Prostate gland (tissue), 2 donors: Measurements from ENCODE around the gene SLC25A4. TPM values are rescaled to one million over a fixed set of nuclear protein-coding genes. Genes with fewer than 3 reads are reported as not detected.
"Not testable (repeated sequence)": the region's sequence is repeated elsewhere in the genome, so short reads cannot be mapped to it uniquely, and the experiment has no call there.

ENCODE experiments used
- DNase-seq: peaks from one replicate; pipeline ENCODE4 v3.0.0-alpha.2; 2019; ENCODE audit warnings: low spot score
- H3K27ac ChIP-seq, 2 donors: fragments of 200-600 bp; sonication (generic); 2 replicates each; pipeline ENCODE4 v1.5.1; 2017 to 2019
- H3K27me3 ChIP-seq: fragments of 200-600 bp; sonication (generic); replicated peaks from 2 replicates; pipeline ENCODE4 v1.5.1; 2019; ENCODE audit not compliant: insufficient read depth
- H3K36me3 ChIP-seq, 2 donors: fragments of 200-600 bp; sonication (generic); 1 replicate in 1 of 2; 2 replicates in 1 of 2; pipeline versions ENCODE4 v1.5.1 to v1.8.1; 2017 to 2019
- H3K4me1 ChIP-seq: fragments of 200-600 bp; sonication (generic); replicated peaks from 2 replicates; pipeline ENCODE4 v1.5.1; 2019
- H3K4me3 ChIP-seq, 2 donors: fragments of 200-600 bp; sonication (generic); 2 replicates each; pipeline ENCODE4 v1.5.1; 2017 to 2019
- H3K9me3 ChIP-seq: fragments of 200-600 bp; sonication (generic); 2 replicates; pipeline ENCODE4 v1.5.1; 2017
- CTCF ChIP-seq, 4 experiments: fragments of 200-600 bp in 2 of 4; fragments of 450-650 bp in 2 of 4; sonication (generic) in 2 of 4; IDR thresholded peaks; 1 replicate in 3 of 4; 2 replicates in 1 of 4; pipeline ENCODE4 v1.5.1; 2016 to 2019; ENCODE audit warnings: antibody characterized with exemption in 4 of 4, mild to moderate bottlenecking in 2 of 4, moderate library complexity in 2 of 4
- POLR2A ChIP-seq: fragments of 450-650 bp; IDR thresholded peaks from one replicate; pipeline ENCODE4 v1.6.1; 2016; ENCODE audit warnings: antibody characterized with exemption, mild to moderate bottlenecking
- POLR2AphosphoS5 ChIP-seq: sonication (generic); formaldehyde crosslinking; IDR thresholded peaks from one replicate; pipeline ENCODE4 v1.6.1; 2017; ENCODE audit warnings: antibody characterized with exemption
- WGBS: methylation state at CpG from one replicate; pipeline ENCODE4 v1.1.5; 2018; 5-methylcytosine and 5-hydroxymethylcytosine counted together
- intact Hi-C: fragments of 100-400 bp; cut with DNase I; formaldehyde crosslinking; loops from one replicate; pipeline ENCODE4 v1.14.2; 2022
- total RNA-seq, 2 donors: library from RNA; depleted of rRNA; stranded (reverse); fragments of >200 nt; gene quantifications; one replicate each; pipeline ENCODE4 v1.1.0, GENCODE V29; 2016

Gene SLC25A4
- total RNA-seq, 2 donors from 2014 or later, result 46.0 to 105 TPM

- 88% methylated on average over 3 of the region's 3 CpGs for WGBS
- Histone ChIP-seq H3K27me3 (no peaks in the 10 kb centered on the region), H3K4me3 (no peak overlapping the region), H3K36me3 (no peaks in the 10 kb centered on the region), H3K27ac (no peak overlapping the region), H3K4me1 (no peaks in the 10 kb centered on the region), H3K9me3 (no peaks in the 10 kb centered on the region)
- intact Hi-C loops, result no loop called here
- no peak for DNase-seq
- TF ChIP-seq CTCF (IDR thresholded peaks at IDR 0.05), result no peak
- no peak for TF ChIP-seq POLR2AphosphoS5
- TF ChIP-seq POLR2A, result no peak
These were observed 36.7 kb upstream of the SLC25A4 start for GRCh38 chr4:185106353-185106752.

GRCh38 chr4:185107574-185107973 lies 35.5 kb upstream of the SLC25A4 start:
- H3K4me3 ChIP-seq, DNase-seq, intact Hi-C loops, H3K27me3 ChIP-seq, H3K36me3 ChIP-seq, H3K4me1 ChIP-seq, H3K9me3 ChIP-seq: not testable (repeated sequence)
- peak overlapping the region in 1 of 2 donors; percentile 48 for H3K27ac ChIP-seq
- WGBS, result 96% methylated on average over 6 of the region's 6 CpGs

GRCh38 chr4:185108185-185108584 lies 34.9 kb upstream of the SLC25A4 start:
- no peaks in the 10 kb centered on the region for H3K4me1 ChIP-seq

GRCh38 chr4:185108669-185109068 lies 34.4 kb upstream of the SLC25A4 start:
- peak overlapping the region in 1 of 2 donors; percentile 48 for H3K27ac ChIP-seq
- intact Hi-C loops, result no loop called here
- DNase-seq, result peak; percentile 50

More at GRCh38 chr4:185108185-185108584, 34.9 kb upstream of the SLC25A4 start:
- H3K27ac ChIP-seq, result peak overlapping the region in 1 of 2 donors; percentile 48
- H3K27me3 ChIP-seq, result no peaks in the 10 kb centered on the region
- no peak for DNase-seq
- H3K36me3 ChIP-seq, result no peaks in the 10 kb centered on the region
- H3K4me3 ChIP-seq, result no peak overlapping the region
- intact Hi-C loops, result no loop called here
- H3K9me3 ChIP-seq, result no peaks in the 10 kb centered on the region
- TF ChIP-seq CTCF (IDR thresholded peaks at IDR 0.05) (no peak), POLR2A (no peak), POLR2AphosphoS5 (no peak)
- 41% methylated on average over 2 of the region's 2 CpGs for WGBS

GRCh38 chr4:185109736-185110135 lies 33.3 kb upstream of the SLC25A4 start:
- no peak for DNase-seq
- Histone ChIP-seq H3K27ac (peak overlapping the region in 1 of 2 donors; percentile 30), H3K27me3 (no peaks in the 10 kb centered on the region), H3K36me3 (no peaks in the 10 kb centered on the region), H3K9me3 (no peaks in the 10 kb centered on the region), H3K4me1 (no peaks in the 10 kb centered on the region), H3K4me3 (no peak overlapping the region)
- TF ChIP-seq POLR2AphosphoS5, result no peak
- no peak for TF ChIP-seq CTCF (IDR thresholded peaks at IDR 0.05)
- no peak for TF ChIP-seq POLR2A
- intact Hi-C loops, result no loop called here

More at GRCh38 chr4:185108669-185109068, 34.4 kb upstream of the SLC25A4 start:
- no peak overlapping the region for H3K4me3 ChIP-seq
- TF ChIP-seq POLR2A (no peak), CTCF (IDR thresholded peaks at IDR 0.05) (no peak), POLR2AphosphoS5 (peak; percentile 57)
- H3K9me3 ChIP-seq, result no peaks in the 10 kb centered on the region
- H3K36me3 ChIP-seq, result no peaks in the 10 kb centered on the region
- WGBS, result 40% methylated on average over 4 of the region's 4 CpGs
- no peaks in the 10 kb centered on the region for H3K27me3 ChIP-seq
- no peaks in the 10 kb centered on the region for H3K4me1 ChIP-seq
